Measurements from ENCODE around the gene FMN2.
A peak's percentile ranks its signal among the peaks of the same experiment; 100 is the strongest.

FMN2 gene

DNA sequence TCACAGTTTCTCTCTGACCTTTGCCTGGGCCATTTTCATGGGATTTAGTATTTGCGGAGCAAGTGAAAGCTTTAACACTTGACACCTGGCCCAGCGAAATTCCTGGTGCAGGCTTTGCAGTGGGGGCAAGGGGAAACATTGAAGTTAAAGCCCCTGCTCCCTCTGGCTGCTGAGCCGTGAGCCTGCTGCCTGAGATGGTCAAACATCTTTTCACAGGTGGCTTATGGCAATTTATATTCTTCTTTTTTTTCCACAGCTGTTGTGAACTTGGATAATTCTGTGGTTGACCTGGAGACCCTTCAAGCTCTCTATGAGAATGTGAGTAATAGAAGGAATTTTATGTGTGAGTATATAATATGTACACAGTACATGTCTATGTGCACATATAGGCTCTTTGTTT is 202.9 kb downstream of the FMN2 start:
- no peak overlapping the region for H3K4me2 ChIP-seq (ENCODE audit: low read length)
- H3K4ac ChIP-seq (ENCODE audit: low read depth, low read length) = no peak overlapping the region
- no peak overlapping the region for H3K27ac ChIP-seq (ENCODE audit: low read depth, low read length)
- H3K4me3 ChIP-seq (ENCODE audit: low read length) = no peak overlapping the region
- no peaks in the 10 kb centered on the region for H3K36me3 ChIP-seq (ENCODE audit: control insufficient read depth, insufficient read depth, low read length)
- no peak overlapping the region for H2BK5ac ChIP-seq (ENCODE audit: low read length)
- WGBS (ENCODE audit: extremely low coverage, insufficient coverage, low lambda C conversion rate) = no CpG with 5 or more reads among the region's 3 CpGs
- H3K9ac ChIP-seq (ENCODE audit: low read length) = no peak overlapping the region
- H4K5ac ChIP-seq (ENCODE audit: low read length) = no peak overlapping the region
- no peak overlapping the region for H3K56ac ChIP-seq (ENCODE audit: low read length)
- H2BK15ac ChIP-seq (replicated peaks; ENCODE audit: low read depth) = no peak overlapping the region
- no peak overlapping the region for H2BK120ac ChIP-seq (ENCODE audit: low read depth, low read length)
- H3K18ac ChIP-seq (ENCODE audit: low read length) = no peak overlapping the region
- no peaks in the 10 kb centered on the region for H3K27me3 ChIP-seq (ENCODE audit: insufficient read depth, low read length, poor library complexity)
- H3K4me1 ChIP-seq (ENCODE audit: control insufficient read depth, low read depth, low read length) = no peaks in the 10 kb centered on the region
- no peak overlapping the region for H2AK5ac ChIP-seq (ENCODE audit: low read length)
- no peaks in the 10 kb centered on the region for H3K79me1 ChIP-seq (ENCODE audit: low read length)
- H3K23ac ChIP-seq (ENCODE audit: low read length) = no peak overlapping the region
- no peaks in the 10 kb centered on the region for H3K79me2 ChIP-seq (ENCODE audit: control insufficient read depth, insufficient read depth, low read length)
- DNase-seq = peak; percentile 67
- H4K8ac ChIP-seq (ENCODE audit: low read depth, low read length) = no peak overlapping the region

GRCh38 chr1:240295811-240296210 is 204.1 kb downstream of the FMN2 start:
- Histone ChIP-seq H2AK5ac (ENCODE audit: low read length) (no peak overlapping the region), H3K56ac (ENCODE audit: low read length) (no peak overlapping the region), H4K5ac (ENCODE audit: low read length) (no peak overlapping the region), H4K8ac (ENCODE audit: low read depth, low read length) (no peak overlapping the region), H3K4me1 (ENCODE audit: control insufficient read depth, low read depth, low read length) (no peaks in the 10 kb centered on the region), H3K79me2 (ENCODE audit: control insufficient read depth, insufficient read depth, low read length) (no peaks in the 10 kb centered on the region), H2BK15ac (replicated peaks; ENCODE audit: low read depth) (no peak overlapping the region), H3K9ac (ENCODE audit: low read length) (no peak overlapping the region), H3K4me2 (ENCODE audit: low read length) (no peak overlapping the region), H3K27ac (ENCODE audit: low read depth, low read length) (no peak overlapping the region), H3K4me3 (ENCODE audit: low read length) (no peak overlapping the region), H3K23ac (ENCODE audit: low read length) (no peak overlapping the region), H2BK120ac (ENCODE audit: low read depth, low read length) (no peak overlapping the region), H2BK5ac (ENCODE audit: low read length) (no peak overlapping the region), H3K18ac (ENCODE audit: low read length) (no peak overlapping the region), H3K4ac (ENCODE audit: low read depth, low read length) (no peak overlapping the region), H3K27me3 (ENCODE audit: insufficient read depth, low read length, poor library complexity) (no peaks in the 10 kb centered on the region), H3K79me1 (ENCODE audit: low read length) (no peaks in the 10 kb centered on the region), H3K36me3 (ENCODE audit: control insufficient read depth, insufficient read depth, low read length) (no peaks in the 10 kb centered on the region)
- no peak for DNase-seq
- WGBS (ENCODE audit: extremely low coverage, insufficient coverage, low lambda C conversion rate) = no CpG with 5 or more reads among the region's 2 CpGs

- Histone ChIP-seq H2BK5ac (ENCODE audit: low read length) (no peak overlapping the region), H3K23ac (ENCODE audit: low read length) (no peak overlapping the region), H4K8ac (ENCODE audit: low read depth, low read length) (no peak overlapping the region), H3K4me3 (ENCODE audit: low read length) (no peak overlapping the region), H3K4me2 (ENCODE audit: low read length) (no peak overlapping the region), H3K4me1 (ENCODE audit: control insufficient read depth, low read depth, low read length) (no peaks in the 10 kb centered on the region), H3K9ac (ENCODE audit: low read length) (no peak overlapping the region), H3K36me3 (ENCODE audit: control insufficient read depth, insufficient read depth, low read length) (no peaks in the 10 kb centered on the region), H2BK120ac (ENCODE audit: low read depth, low read length) (no peak overlapping the region), H2BK15ac (replicated peaks; ENCODE audit: low read depth) (no peak overlapping the region), H3K4ac (ENCODE audit: low read depth, low read length) (no peak overlapping the region), H3K79me2 (ENCODE audit: control insufficient read depth, insufficient read depth, low read length) (no peaks in the 10 kb centered on the region), H3K56ac (ENCODE audit: low read length) (no peak overlapping the region), H2AK5ac (ENCODE audit: low read length) (no peak overlapping the region), H3K27me3 (ENCODE audit: insufficient read depth, low read length, poor library complexity) (no peaks in the 10 kb centered on the region), H3K79me1 (ENCODE audit: low read length) (no peaks in the 10 kb centered on the region), H3K18ac (ENCODE audit: low read length) (no peak overlapping the region), H4K5ac (ENCODE audit: low read length) (no peak overlapping the region), H3K27ac (ENCODE audit: low read depth, low read length) (no peak overlapping the region)
- peak; percentile 37 for DNase-seq
- no CpG with 5 or more reads among the region's 5 CpGs for WGBS (ENCODE audit: extremely low coverage, insufficient coverage, low lambda C conversion rate)
Observed at GRCh38 chr1:240304466-240304865, 212.8 kb downstream of the FMN2 start.

GRCh38 chr1:240306673-240307072 is 215.0 kb downstream of the FMN2 start:
- Histone ChIP-seq H2BK15ac (replicated peaks; ENCODE audit: low read depth) (no peak overlapping the region), H3K4ac (ENCODE audit: low read depth, low read length) (no peak overlapping the region), H4K8ac (ENCODE audit: low read depth, low read length) (no peak overlapping the region), H3K79me2 (ENCODE audit: control insufficient read depth, insufficient read depth, low read length) (no peaks in the 10 kb centered on the region), H3K23ac (ENCODE audit: low read length) (no peak overlapping the region), H3K27me3 (ENCODE audit: insufficient read depth, low read length, poor library complexity) (no peaks in the 10 kb centered on the region), H3K18ac (ENCODE audit: low read length) (no peak overlapping the region), H3K4me2 (ENCODE audit: low read length) (no peak overlapping the region), H3K4me1 (ENCODE audit: control insufficient read depth, low read depth, low read length) (no peaks in the 10 kb centered on the region), H3K9ac (ENCODE audit: low read length) (no peak overlapping the region), H2BK120ac (ENCODE audit: low read depth, low read length) (no peak overlapping the region), H3K79me1 (ENCODE audit: low read length) (no peaks in the 10 kb centered on the region), H3K4me3 (ENCODE audit: low read length) (no peak overlapping the region), H4K5ac (ENCODE audit: low read length) (no peak overlapping the region), H3K56ac (ENCODE audit: low read length) (no peak overlapping the region), H3K36me3 (ENCODE audit: control insufficient read depth, insufficient read depth, low read length) (no peaks in the 10 kb centered on the region), H3K27ac (ENCODE audit: low read depth, low read length) (no peak overlapping the region), H2BK5ac (ENCODE audit: low read length) (no peak overlapping the region), H2AK5ac (ENCODE audit: low read length) (no peak overlapping the region)
- WGBS (ENCODE audit: extremely low coverage, insufficient coverage, low lambda C conversion rate) = no CpG with 5 or more reads among the region's 2 CpGs
- DNase-seq = no peak

- Histone ChIP-seq H2AK5ac (ENCODE audit: low read length) (no peak overlapping the region), H2BK15ac (replicated peaks; ENCODE audit: low read depth) (no peak overlapping the region), H3K23ac (ENCODE audit: low read length) (no peak overlapping the region), H3K9ac (ENCODE audit: low read length) (no peak overlapping the region), H3K36me3 (ENCODE audit: control insufficient read depth, insufficient read depth, low read length) (no peaks in the 10 kb centered on the region), H3K79me2 (ENCODE audit: control insufficient read depth, insufficient read depth, low read length) (no peaks in the 10 kb centered on the region), H3K4me2 (ENCODE audit: low read length) (no peak overlapping the region), H3K56ac (ENCODE audit: low read length) (no peak overlapping the region), H3K4me1 (ENCODE audit: control insufficient read depth, low read depth, low read length) (no peaks in the 10 kb centered on the region), H4K8ac (ENCODE audit: low read depth, low read length) (no peak overlapping the region), H4K5ac (ENCODE audit: low read length) (no peak overlapping the region), H3K79me1 (ENCODE audit: low read length) (no peaks in the 10 kb centered on the region), H3K27me3 (ENCODE audit: insufficient read depth, low read length, poor library complexity) (no peaks in the 10 kb centered on the region), H2BK120ac (ENCODE audit: low read depth, low read length) (no peak overlapping the region), H3K4me3 (ENCODE audit: low read length) (no peak overlapping the region), H2BK5ac (ENCODE audit: low read length) (no peak overlapping the region), H3K27ac (ENCODE audit: low read depth, low read length) (no peak overlapping the region), H3K4ac (ENCODE audit: low read depth, low read length) (no peak overlapping the region), H3K18ac (ENCODE audit: low read length) (no peak overlapping the region)
- DNase-seq = no peak
- WGBS (ENCODE audit: extremely low coverage, insufficient coverage, low lambda C conversion rate) = no CpG with 5 or more reads among the region's 3 CpGs
Observed at GRCh38 chr1:240308096-240308495, 216.4 kb downstream of the FMN2 start.

GRCh38 chr1:240309769-240310168 is 218.1 kb downstream of the FMN2 start:
- H2BK15ac ChIP-seq (replicated peaks; ENCODE audit: low read depth) = no peak overlapping the region
- H4K8ac ChIP-seq (ENCODE audit: low read depth, low read length) = no peak overlapping the region
- no peak overlapping the region for H3K18ac ChIP-seq (ENCODE audit: low read length)
- no peaks in the 10 kb centered on the region for H3K79me2 ChIP-seq (ENCODE audit: control insufficient read depth, insufficient read depth, low read length)
- no peak overlapping the region for H3K4ac ChIP-seq (ENCODE audit: low read depth, low read length)
- H3K27me3 ChIP-seq (ENCODE audit: insufficient read depth, low read length, poor library complexity) = no peaks in the 10 kb centered on the region
- H3K36me3 ChIP-seq (ENCODE audit: control insufficient read depth, insufficient read depth, low read length) = no peaks in the 10 kb centered on the region
- no peak overlapping the region for H3K4me2 ChIP-seq (ENCODE audit: low read length)
- no peak for DNase-seq
- no peak overlapping the region for H2BK5ac ChIP-seq (ENCODE audit: low read length)
- no peaks in the 10 kb centered on the region for H3K79me1 ChIP-seq (ENCODE audit: low read length)
- no peak overlapping the region for H2BK120ac ChIP-seq (ENCODE audit: low read depth, low read length)
- H3K4me1 ChIP-seq (ENCODE audit: control insufficient read depth, low read depth, low read length) = no peaks in the 10 kb centered on the region
- no peak overlapping the region for H3K4me3 ChIP-seq (ENCODE audit: low read length)
- H3K23ac ChIP-seq (ENCODE audit: low read length) = no peak overlapping the region
- H3K9ac ChIP-seq (ENCODE audit: low read length) = no peak overlapping the region
- H3K27ac ChIP-seq (ENCODE audit: low read depth, low read length) = no peak overlapping the region
- H4K5ac ChIP-seq (ENCODE audit: low read length) = no peak overlapping the region
- WGBS (ENCODE audit: extremely low coverage, insufficient coverage, low lambda C conversion rate) = no CpG with 5 or more reads among the region's 4 CpGs
- H2AK5ac ChIP-seq (ENCODE audit: low read length) = no peak overlapping the region
- H3K56ac ChIP-seq (ENCODE audit: low read length) = no peak overlapping the region

Data from mesendoderm (in vitro differentiated cells).